HepG2 (cell line): ENCODE measurements around the gene SLC29A1. TPM values are rescaled to one million over a fixed set of nuclear protein-coding genes. Genes with fewer than 3 reads are reported as not detected.

Experiments
- CHD2 ChIP-seq: IDR thresholded peaks from 2 replicates; pipeline ENCODE4 v1.6.1; 2011; ENCODE audit warnings: low read depth, low read length, improper control_type of control experiment
- DPF2 ChIP-seq: sonication (generic); formaldehyde crosslinking; IDR thresholded peaks from 2 replicates; pipeline ENCODE4 v1.4.0; 2020; ENCODE audit warnings: mild to moderate bottlenecking, low read depth, missing genetic modification reagents, borderline replicate concordance
- FOXK1 ChIP-seq: sonication (generic); formaldehyde crosslinking; IDR thresholded peaks from 2 replicates; pipeline ENCODE4 v1.4.0; 2020; ENCODE audit warnings: low read depth, missing genetic modification reagents, borderline replicate concordance
- ISX ChIP-seq: sonication (generic); formaldehyde crosslinking; conservative IDR thresholded peaks from 2 replicates; pipeline ENCODE4 v1.5.0; 2020; ENCODE audit warnings: missing genetic modification reagents
- NCOA5 ChIP-seq: sonication (generic); formaldehyde crosslinking; IDR thresholded peaks from 2 replicates; pipeline ENCODE4 v1.4.0; 2020; ENCODE audit warnings: missing genetic modification reagents
- NR2F2 ChIP-seq: IDR thresholded peaks from 2 replicates; pipeline ENCODE4 v1.6.1; 2012; ENCODE audit warnings: low read depth, inconsistent platforms, borderline replicate concordance
- POGK ChIP-seq: sonication (generic); formaldehyde crosslinking; conservative IDR thresholded peaks from 2 replicates; pipeline ENCODE4 v1.8.0; 2022; ENCODE audit warnings: mild to moderate bottlenecking, moderate library complexity, missing genetic modification reagents
- TBX3 ChIP-seq: fragments of 450-650 bp; IDR thresholded peaks from 2 replicates; pipeline ENCODE4 v1.6.1; 2017; ENCODE audit warnings: antibody characterized with exemption, mild to moderate bottlenecking, inconsistent platforms, borderline replicate concordance
- ZBTB2 ChIP-seq: sonication (generic); formaldehyde crosslinking; IDR thresholded peaks from 2 replicates; pipeline ENCODE4 v1.8.0; 2022; ENCODE audit warnings: low read depth, missing genetic modification reagents
- ZFP90 ChIP-seq: sonication (generic); formaldehyde crosslinking; IDR thresholded peaks from 2 replicates; pipeline ENCODE4 v1.8.0; 2022; ENCODE audit warnings: missing genetic modification reagents, mild to moderate bottlenecking, inconsistent platforms, borderline replicate concordance
- ZNF230 ChIP-seq: sonication (generic); formaldehyde crosslinking; IDR thresholded peaks from 2 replicates; pipeline ENCODE4 v1.4.0; 2020; ENCODE audit warnings: mild to moderate bottlenecking, missing genetic modification reagents
- ZNF34 ChIP-seq: sonication (generic); formaldehyde crosslinking; IDR thresholded peaks from 2 replicates; pipeline ENCODE4 v1.4.0; 2020; ENCODE audit warnings: mild to moderate bottlenecking, missing genetic modification reagents, borderline replicate concordance
- ZNF609 ChIP-seq: sonication (generic); formaldehyde crosslinking; IDR thresholded peaks from 2 replicates; pipeline ENCODE4 v1.4.0; 2020; ENCODE audit warnings: mild to moderate bottlenecking, missing genetic modification reagents, borderline replicate concordance
- ZNF639 ChIP-seq: conservative IDR thresholded peaks from 2 replicates; pipeline ENCODE4 v1.6.1; 2018; ENCODE audit warnings: missing genetic modification reagents
- ZNF709 ChIP-seq: sonication (generic); formaldehyde crosslinking; IDR thresholded peaks from 2 replicates; pipeline ENCODE4 v1.5.0; 2020; ENCODE audit warnings: mild to moderate bottlenecking, missing genetic modification reagents
- ZNF777 ChIP-seq: sonication (generic); formaldehyde crosslinking; IDR thresholded peaks from 2 replicates; pipeline ENCODE4 v1.4.0; 2020; ENCODE audit warnings: missing genetic modification reagents
- ZUFSP ChIP-seq: sonication (generic); formaldehyde crosslinking; IDR thresholded peaks from 2 replicates; pipeline ENCODE4 v1.9.0; 2021; ENCODE audit warnings: missing genetic modification reagents, mild to moderate bottlenecking, borderline replicate concordance
- polyA plus RNA-seq, 8 experiments: library from polyadenylated mRNA; depleted of rRNA in 3 of 8; stranded (reverse) in 7 of 8; unstranded in 1 of 8; fragments of >200 nt; fragmentation: Illumina TruSeq in 4 of 8; extraction: Trizol in 4 of 8; gene quantifications; 2 replicates each; pipeline versions ENCODE4 v1.2.1 to v1.2.3, GENCODE V29; 2011 to 2016; ENCODE audit warnings: low read depth in 4 of 8, missing spikeins in 1 of 8, mixed read lengths in 1 of 8; ENCODE audit not compliant: insufficient read depth in 1 of 8
- total RNA-seq, 5 experiments: library from RNA; depleted of rRNA; stranded (reverse); fragments of >200 nt; fragmentation: Illumina TruSeq; extraction: Trizol; gene quantifications; 2 replicates each; pipeline ENCODE4 v1.2.3, GENCODE V29; 2016; ENCODE audit warnings: low read depth in 1 of 5

SLC29A1 gene
- total and polyA plus RNA-seq, 2 of the 13 experiments (the other 11 are each of a cell fraction or from before 2014, with no cell fraction given) = 43.2 to 106 TPM

- TF ChIP-seq NCOA5 (no peak), NR2F2 (no peak), CHD2 (no peak), ZNF34 (CRISPR knock-in tag) (0 out of 2 replicates have a peak, but pooled peaks have one; percentile 63), ZNF609 (CRISPR knock-in tag) (no peak), ZUFSP (CRISPR knock-in tag) (no peak), DPF2 (CRISPR knock-in tag) (no peak), ZBTB2 (CRISPR knock-in tag) (no peak), ISX (CRISPR knock-in tag) (0 out of 2 replicates have a peak, but pooled peaks have one; percentile 49), FOXK1 (0 out of 2 replicates have a peak, but pooled peaks have one; percentile 34), POGK (peak; percentile 82), ZNF639 (CRISPR knock-in tag) (0 out of 2 replicates have a peak, but pooled peaks have one; percentile 62), ZNF709 (CRISPR knock-in tag) (0 out of 2 replicates have a peak, but pooled peaks have one; percentile 36), ZNF230 (CRISPR knock-in tag) (no peak; the same call in 1 of the 2 replicates), TBX3 (no peak), ZNF777 (CRISPR knock-in tag) (peak; percentile 37; the same call in 1 of the 2 replicates), ZFP90 (no peak; the same call in 1 of the 2 replicates)
Observed at GRCh38 chr6:44219053-44219814, 4.2 kb upstream of the SLC29A1 start (continued).
